GM13976 (cell line): ENCODE results near the gene IL11RA.

Experiments used
- DNase-seq: peaks from one replicate; pipeline ENCODE4 v3.0.0; 2012; ENCODE audit warnings: low spot score
- in situ Hi-C: fragments of 300-500 bp; cut with MboI; formaldehyde crosslinking; loops from one replicate; pipeline ENCODE4 v1.12.0; 2022; ENCODE audit warnings: low sequenced_read_pairs, mixed read lengths, inconsistent platforms; ENCODE audit not compliant: unreplicated experiment
- TF ChIP-seq, protein P1 (sequence below): IDR thresholded peaks from 2 replicates; pipeline ENCODE4 v1.5.1; 2012; ENCODE audit warnings: borderline replicate concordance, mild to moderate bottlenecking; ENCODE audit not compliant: insufficient read depth; ENCODE audit errors: extremely low read depth, missing control alignments, control extremely low read depth

The IL11RA gene

DNA sequence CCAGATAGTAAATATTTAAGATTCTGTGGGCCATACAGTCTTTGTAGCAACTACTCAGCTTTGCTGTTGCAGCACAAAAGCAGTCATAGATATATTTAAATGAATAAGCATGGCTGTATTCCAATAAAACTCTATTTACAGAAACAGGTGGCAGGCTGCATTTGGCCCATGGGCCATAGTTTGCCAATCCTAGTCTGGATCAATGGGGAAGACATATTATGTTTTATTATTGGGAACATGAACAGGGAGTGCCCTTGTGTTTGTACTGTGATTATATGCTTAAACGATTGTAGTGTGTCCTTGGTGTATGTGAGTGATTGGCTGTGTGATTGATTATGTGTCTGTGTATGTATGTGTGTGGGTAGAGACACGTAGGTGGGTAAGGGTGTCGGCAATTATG is 22.5 kb downstream of the IL11RA start:
- TF ChIP-seq, protein P1, sequence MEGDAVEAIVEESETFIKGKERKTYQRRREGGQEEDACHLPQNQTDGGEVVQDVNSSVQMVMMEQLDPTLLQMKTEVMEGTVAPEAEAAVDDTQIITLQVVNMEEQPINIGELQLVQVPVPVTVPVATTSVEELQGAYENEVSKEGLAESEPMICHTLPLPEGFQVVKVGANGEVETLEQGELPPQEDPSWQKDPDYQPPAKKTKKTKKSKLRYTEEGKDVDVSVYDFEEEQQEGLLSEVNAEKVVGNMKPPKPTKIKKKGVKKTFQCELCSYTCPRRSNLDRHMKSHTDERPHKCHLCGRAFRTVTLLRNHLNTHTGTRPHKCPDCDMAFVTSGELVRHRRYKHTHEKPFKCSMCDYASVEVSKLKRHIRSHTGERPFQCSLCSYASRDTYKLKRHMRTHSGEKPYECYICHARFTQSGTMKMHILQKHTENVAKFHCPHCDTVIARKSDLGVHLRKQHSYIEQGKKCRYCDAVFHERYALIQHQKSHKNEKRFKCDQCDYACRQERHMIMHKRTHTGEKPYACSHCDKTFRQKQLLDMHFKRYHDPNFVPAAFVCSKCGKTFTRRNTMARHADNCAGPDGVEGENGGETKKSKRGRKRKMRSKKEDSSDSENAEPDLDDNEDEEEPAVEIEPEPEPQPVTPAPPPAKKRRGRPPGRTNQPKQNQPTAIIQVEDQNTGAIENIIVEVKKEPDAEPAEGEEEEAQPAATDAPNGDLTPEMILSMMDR: no peak
- no peak for DNase-seq
- in situ Hi-C loops: no loop called here

DNA sequence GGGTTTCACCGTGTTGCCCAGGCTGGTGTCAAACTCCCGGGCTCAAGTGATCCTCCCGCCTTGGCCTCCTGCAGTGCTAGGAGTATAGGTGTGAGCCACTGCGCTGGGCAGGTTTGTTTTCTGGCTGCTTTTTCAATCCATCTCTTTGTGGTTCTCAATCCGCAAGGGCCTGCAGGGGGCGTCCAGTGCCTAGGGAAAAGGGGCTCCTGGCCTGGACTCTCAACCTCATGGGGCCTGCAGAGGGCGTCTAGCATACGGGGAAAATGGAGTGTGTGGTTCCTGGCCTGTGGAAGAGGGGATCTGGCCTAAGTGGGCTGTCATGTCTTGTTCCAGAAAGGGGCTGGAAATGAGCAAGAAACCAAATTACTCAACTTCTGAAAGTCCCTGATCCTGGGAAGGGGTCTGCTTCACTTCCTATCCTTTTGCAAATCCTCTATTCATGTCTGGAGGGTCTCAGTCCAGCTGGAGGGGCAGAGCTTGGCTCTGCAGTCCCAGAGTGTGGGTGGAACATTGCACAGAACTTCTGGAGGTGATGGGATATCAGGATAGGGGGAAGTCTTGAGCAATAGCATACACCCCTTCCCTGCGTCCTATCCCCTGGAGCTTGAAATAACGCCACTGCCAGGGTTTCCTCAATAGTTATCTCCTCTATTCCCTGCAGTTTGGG is 23.2 kb downstream of the IL11RA start:
- in situ Hi-C loops: no loop called here
- TF ChIP-seq, protein P1: peak; percentile 79
- DNase-seq: peak; percentile 78

DNA sequence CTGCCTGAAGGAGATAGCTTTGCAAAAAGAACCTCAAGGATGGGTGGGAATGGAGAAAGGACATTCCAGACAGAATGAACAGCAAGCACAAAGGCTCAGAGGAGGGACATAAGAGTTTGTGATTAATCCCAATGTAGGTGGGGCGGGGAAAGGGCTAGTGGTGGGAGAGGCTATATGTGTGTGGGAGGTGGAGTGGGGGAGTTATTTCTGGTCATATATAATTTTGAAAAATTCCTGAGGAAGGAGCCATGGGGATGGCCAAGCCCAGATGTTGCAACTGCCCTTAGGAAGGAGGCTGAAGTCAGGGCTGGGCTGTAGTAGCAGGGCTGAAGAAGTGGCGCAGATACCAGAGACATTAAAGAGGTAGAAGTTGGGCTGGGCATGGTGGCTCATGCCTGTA is 23.9 kb downstream of the IL11RA start:
- no peak for DNase-seq
- in situ Hi-C loops: no loop called here
- TF ChIP-seq, protein P1: no peak

DNA sequence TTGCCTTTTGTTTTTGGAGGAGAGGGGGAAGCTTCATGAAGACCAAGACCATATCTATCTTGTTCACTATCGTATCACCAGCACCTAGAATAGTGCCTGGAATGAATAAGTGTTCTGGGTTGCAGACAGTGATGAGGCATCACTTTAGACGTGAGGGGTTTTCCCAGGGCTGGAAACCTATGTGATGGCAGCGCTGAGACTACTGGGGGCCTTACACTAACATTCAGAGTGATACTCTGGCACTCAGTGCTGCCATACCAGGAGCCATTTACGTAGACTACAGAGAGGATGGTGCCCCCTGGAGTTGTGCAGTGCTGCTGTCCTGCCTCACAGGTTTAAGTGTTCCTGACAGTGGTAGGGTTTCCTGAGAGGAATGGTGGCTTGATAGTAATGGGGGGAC is 32.2 kb downstream of the IL11RA start:
- in situ Hi-C loops: no loop called here
- DNase-seq: no peak
- TF ChIP-seq, protein P1: no peak

DNA sequence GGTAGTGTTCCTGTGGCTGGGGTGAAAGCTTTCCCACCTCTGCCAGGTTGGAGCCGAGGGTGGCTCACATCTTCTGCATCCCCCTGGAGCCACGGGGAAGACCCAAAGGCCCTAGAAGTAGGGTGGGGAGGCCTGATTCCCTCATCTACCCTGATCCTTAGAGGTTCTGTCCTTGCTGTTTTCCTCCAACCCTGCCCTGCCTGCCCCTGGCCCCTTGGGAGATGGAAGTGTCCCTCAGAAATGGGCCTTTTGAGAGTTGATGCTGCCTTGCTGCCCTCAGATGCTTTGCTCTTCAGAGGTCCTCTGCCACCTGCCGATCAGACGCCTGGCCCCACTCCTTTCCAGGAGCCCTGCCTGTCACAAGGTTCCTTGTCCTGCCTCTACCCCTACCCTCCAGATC is 32.8 kb downstream of the IL11RA start:
- TF ChIP-seq, protein P1: no peak
- in situ Hi-C loops: no loop called here
- no peak for DNase-seq

DNA sequence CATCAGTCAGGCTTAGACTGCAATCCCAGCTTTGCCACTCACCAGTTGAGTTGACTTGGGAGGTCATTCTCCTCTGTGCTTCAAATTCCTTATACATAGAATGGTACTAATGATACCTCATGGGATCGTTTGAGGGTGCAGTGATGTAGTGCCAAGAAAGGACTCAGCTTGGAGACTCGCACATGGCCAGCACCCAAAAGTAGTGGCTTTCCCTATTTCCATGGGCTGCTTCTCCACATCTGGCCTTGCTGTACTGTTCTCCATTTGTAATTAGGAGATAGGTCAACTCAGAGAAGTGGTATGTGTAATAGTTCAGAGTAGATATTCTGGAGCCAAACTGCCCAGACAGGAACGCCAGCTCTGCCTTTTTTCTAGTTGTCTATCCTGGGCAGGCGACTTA is 33.6 kb downstream of the IL11RA start:
- TF ChIP-seq, protein P1: no peak
- no peak for DNase-seq
- in situ Hi-C loops: no loop called here
